KOPT-K1 (cell line): Measurements from ENCODE around the gene POR.
"Not testable (repeated sequence)": the region's sequence is repeated elsewhere in the genome, so short reads cannot be mapped to it uniquely, and the experiment has no call there.

Experiments used
- H3K27ac ChIP-seq: fragments of 200-600 bp; sonication (generic); 2 replicates; pipeline ENCODE4 v1.5.1; 2016; ENCODE audit warnings: antibody characterized with exemption, mild to moderate bottlenecking, low read depth, low read length; ENCODE audit not compliant: poor library complexity, severe bottlenecking
- H3K36me3 ChIP-seq: fragments of 200-600 bp; sonication (generic); 2 replicates; pipeline ENCODE4 v1.5.1; 2017; ENCODE audit warnings: antibody characterized with exemption, mild to moderate bottlenecking, low read length, moderate library complexity; ENCODE audit not compliant: insufficient read depth
- H3K9me3 ChIP-seq: fragments of 200-600 bp; sonication (generic); 2 replicates; pipeline ENCODE4 v1.5.1; 2017; ENCODE audit warnings: antibody characterized with exemption, low read length, mild to moderate bottlenecking; ENCODE audit not compliant: insufficient read depth, poor library complexity, severe bottlenecking

Gene POR

DNA sequence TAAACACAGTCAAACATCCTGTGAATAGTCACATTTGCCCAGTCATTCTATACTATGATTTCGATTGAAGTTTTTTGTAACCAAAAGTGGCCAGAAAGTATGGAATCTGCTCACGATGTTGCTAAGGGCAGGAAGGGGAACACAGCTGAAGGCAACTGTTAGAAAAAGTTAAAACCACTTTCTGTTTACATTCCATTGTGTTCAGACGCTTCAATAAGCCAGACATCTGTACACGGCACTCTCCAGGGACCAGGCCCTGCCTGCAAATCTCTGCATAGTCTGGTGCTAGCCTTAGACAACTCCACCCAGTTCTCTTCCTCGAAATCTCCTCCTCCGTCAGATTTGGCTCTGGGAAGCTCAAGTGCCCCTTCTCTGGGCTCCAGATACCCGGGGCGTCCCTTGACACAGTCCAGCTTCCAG is 96.5 kb downstream of the POR start:
- Histone ChIP-seq H3K36me3 (peaks cover 25% of the 10 kb centered on the region), H3K27ac (no peak overlapping the region), H3K9me3 (no peaks in the 10 kb centered on the region)

DNA sequence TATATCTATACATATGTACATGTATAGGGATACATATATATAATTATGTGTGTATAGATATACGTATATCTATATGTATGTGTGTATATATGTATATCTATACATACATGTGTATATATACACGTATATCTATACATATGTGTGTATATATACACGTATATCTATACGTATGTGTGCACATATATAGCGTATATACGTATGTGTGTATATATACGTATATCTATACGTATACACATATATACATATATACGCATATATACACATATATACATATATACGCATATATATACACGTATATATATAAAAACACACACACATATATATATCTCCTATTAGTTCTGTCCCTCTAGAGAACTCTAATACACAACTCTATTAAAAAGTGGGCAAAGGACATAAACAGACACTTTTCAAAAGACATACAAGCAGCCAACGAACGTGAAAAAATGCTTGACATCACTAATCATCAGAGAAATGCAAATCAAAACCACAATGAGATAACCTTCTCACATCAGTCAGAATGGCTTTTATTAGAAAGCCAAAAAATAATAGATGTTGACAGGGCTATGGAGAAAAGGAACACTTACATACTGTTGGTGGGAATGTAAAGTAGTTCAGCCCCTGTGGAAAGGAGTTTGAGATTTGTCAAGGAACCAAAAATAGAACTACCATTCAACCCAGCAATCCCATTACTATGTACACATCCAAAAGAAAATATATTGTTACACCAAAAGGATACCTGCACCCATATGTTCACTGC is 101.4 kb downstream of the POR start:
- Histone ChIP-seq H3K36me3 (peaks cover 40% of the 10 kb centered on the region), H3K9me3 (no peaks in the 10 kb centered on the region), H3K27ac (no peak overlapping the region)

DNA sequence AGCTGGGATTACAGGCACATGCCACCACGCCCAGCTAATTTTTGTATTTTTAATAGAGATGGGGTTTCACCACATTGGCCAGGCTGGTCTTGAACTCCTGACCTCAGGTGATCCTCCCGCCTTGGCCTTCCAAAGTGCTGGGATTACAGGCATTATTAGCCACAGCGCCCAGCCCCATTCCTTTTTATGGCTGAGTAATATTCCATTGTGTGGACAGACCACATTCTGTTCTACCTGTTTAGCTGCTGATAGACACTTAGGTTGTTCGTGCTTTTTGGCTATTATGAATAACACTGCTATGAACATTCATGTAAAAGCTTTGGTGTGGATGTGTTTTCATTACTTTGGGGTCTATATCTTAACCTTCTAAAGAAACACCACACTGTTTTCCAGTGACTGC is 103.6 kb downstream of the POR start:
- not testable (repeated sequence) for H3K9me3 ChIP-seq, H3K27ac ChIP-seq
- H3K36me3 ChIP-seq, result peaks cover 47% of the 10 kb centered on the region

DNA sequence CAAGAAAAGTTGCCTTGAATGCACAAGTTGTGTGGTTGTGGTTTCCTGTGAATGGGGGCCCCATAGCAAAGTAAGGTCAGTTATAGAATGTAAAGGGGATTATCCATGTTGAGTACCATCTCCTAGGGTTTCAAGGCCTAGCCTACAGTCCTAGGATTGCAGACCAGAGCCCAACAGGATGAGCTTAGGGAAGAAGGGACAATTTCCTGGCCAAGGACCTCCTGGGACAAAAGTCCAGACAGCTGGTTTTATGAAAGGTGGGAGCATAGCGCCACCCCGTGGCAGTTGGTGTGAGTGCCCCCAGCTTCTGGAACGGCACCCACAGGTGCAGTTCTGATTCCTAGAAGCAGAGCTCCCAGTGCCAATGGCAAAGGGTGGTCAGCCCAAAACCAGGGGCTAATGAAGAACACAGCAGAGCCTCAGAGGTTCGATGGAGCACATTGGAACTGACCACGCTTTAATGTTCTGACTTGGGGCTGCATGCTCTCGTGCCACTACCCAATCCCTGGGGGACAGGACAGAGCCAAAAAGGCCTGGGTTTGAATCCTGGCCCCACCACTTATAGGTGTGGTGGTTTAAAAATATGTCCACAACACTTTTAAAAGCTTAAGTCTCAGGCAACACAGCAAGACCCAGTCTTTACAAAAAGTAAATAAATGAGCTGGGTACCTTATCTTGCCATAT is 105.2 kb downstream of the POR start:
- H3K9me3 ChIP-seq, result no peaks in the 10 kb centered on the region
- H3K36me3 ChIP-seq, result peaks cover 47% of the 10 kb centered on the region
- no peak overlapping the region for H3K27ac ChIP-seq

DNA sequence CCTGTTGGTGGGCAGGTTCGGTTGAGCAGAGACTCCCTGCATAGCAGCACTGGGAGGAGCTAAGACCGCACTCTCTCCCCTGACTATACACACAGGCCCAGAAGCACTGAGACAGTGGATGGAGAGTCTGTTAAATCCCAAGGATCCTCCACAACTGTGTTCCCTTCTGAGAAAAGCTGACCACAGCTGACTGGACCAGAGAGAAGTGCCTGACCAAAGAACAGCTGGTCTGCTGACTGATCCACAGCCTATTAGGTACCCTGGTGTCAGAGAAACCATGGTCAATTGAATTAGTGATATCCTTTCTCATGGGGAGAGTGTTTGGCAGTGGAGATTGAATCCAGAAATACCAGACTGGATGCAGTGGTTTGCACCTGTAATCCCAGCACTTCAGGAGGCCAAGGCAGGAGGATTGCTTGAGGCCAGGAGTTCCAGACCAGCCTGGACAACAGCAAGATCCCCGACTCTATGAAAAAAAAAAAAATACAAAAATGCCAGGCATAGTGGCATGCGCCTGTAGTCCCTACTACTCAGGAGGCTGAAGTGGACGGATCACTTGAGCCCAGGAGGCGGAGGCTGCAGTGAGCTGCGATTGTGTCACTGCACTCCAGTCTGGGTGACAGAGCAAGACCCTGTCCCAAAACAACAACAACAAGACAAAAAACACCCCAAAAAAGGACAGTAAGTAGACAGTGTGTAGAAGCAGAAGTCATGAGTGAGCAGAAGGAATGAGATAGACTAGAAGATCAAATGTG is 107.2 kb downstream of the POR start:
- H3K36me3 ChIP-seq, result peaks cover 45% of the 10 kb centered on the region
- H3K9me3 ChIP-seq, result no peaks in the 10 kb centered on the region
- no peak overlapping the region for H3K27ac ChIP-seq

DNA sequence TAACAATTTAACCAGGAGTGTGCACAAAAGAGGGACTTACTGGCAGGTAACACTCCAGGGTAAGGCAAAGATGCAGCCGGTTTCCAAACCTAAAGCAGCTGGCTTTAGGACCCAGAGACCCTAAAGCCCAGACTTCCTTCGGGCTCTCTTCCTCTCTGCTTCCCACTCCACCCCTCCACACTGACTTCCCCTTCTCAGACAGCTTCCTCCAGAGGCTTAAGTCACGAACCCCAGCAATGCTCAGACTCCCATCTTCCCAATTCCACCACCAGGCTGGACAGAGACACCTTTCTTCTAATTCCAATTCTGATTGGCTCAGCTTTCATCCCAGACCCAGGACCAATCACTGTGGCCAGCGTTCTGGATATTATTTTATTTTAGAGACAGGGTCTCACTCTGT is 108.0 kb downstream of the POR start:
- no peak overlapping the region for H3K27ac ChIP-seq
- no peaks in the 10 kb centered on the region for H3K9me3 ChIP-seq
- H3K36me3 ChIP-seq, result peaks cover 49% of the 10 kb centered on the region

DNA sequence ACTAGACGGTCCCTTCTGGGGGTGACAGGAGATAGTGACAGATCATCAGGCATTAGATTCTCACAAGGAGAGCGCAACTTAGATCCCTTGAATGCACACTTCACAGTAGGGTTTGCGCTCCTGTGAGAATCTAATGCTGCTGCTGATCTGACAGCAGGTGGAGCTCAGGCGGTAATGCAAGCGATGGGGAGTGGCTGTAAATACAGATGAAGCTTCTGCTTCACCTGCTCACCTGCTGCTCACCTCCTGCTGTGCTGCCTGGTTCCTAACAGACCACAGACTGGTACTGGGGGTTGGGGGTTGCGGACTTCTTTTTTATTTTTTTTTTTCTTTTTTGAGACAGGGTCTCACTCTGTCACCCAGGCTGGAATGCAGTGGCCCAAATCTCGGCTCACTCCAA is 114.7 kb downstream of the POR start:
- not testable (repeated sequence) for H3K9me3 ChIP-seq, H3K27ac ChIP-seq
- H3K36me3 ChIP-seq, result peaks cover 18% of the 10 kb centered on the region

DNA sequence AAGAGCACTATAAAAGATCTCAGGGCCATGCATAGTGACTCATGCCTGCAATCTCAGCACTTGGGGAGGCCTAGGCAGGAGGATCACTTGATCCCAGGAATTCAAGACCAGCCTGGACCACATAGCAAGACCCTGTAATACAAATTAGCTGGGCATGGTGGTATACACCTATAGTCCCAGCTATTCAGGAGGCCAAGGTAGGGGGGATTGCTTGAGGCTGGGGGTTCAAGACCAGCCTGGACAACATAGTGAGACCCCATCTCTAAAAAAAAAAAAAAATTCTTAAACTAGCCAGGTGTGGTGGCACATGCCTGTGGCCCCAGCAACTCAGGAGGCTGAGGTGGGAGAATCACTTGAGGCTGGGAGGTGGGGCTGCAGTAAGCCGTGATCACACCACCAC is 117.0 kb downstream of the POR start:
- Histone ChIP-seq H3K27ac (no peak overlapping the region), H3K9me3 (no peaks in the 10 kb centered on the region)

More for the DNA sequence above, 117.0 kb downstream of the POR start:
- peaks cover 12% of the 10 kb centered on the region for H3K36me3 ChIP-seq
